ENCODE results near the gene NVL.
A peak's percentile ranks its signal among the peaks of the same experiment; 100 is the strongest.
"Not testable (repeated sequence)": the region's sequence is repeated elsewhere in the genome, so short reads cannot be mapped to it uniquely, and the experiment has no call there.

The NVL gene

DNA sequence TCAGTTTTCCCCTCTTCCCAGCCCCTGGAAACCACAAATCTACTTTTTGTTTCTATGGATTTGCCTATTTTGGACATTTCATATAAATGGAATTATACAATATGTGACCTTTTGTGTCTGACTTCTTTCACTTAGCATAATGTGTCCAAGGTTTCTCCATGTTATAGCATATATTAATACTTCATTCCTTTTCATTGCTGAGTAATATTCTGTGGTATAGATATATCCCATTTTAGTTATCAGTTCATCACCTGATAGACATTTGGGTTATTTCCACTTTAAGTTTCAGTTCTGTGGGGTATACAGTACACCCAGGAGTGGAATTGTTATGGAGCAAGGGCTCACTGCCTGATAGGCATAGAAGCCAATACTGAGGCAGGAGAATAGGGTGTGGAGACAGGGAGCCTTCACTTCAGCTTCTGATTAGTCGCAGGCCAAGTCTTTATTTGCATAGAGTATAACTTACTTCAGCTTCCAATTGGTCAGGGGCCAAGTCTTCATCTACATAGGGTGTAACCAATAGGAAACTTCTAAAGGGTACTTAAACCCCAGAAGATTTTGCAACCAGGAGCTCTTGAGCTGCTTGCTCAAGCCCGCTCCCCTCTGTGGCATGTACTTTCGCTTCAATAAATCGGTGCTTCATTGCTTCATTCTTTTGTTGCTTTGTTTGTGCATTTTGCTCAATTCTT is 8.3 kb upstream of the NVL start:
- peak; percentile 9 for DNase-seq (ENCODE audit: low read depth, low spot score)

DNA sequence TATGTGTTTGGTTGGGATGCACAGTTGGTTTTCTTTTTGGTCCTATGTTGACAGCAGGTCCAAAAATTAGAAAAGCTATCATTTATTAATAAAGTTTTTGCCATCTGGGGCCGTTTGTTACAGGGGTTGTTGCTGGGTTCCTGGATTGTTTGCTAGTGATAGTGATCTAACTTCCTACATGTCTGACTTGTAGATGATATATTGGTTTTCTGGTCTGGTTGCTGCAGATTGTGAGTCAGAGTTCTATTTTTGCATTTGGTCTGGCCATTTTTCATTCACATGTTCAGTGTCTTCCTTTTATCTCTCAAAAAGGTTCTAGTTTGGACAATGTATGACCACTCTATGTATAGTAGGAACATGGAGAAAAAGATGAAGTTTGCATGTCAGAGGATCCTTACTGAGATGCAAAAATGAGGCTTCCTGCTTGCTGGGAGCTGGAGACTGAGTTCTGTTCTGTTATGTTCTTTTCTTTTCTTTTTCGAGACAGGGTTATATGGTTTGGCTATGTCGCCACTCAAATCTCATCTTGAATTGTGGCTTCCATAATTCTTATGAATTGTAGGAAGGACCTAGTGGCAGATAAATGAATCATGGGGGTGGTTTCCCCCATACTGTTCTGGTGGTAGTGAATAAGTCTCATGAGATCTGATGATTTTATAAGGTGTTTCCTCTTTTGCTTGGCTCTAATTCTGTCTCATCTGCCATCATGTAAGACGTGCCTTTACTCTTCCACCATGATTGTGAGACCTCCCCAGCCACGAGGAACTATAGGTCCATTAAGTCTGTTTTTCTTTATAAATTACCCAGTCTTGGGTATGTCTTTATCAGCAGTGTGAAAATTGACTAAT is 4.2 kb upstream of the NVL start:
- DNase-seq (ENCODE audit: low read depth, low spot score), result no peak

DNA sequence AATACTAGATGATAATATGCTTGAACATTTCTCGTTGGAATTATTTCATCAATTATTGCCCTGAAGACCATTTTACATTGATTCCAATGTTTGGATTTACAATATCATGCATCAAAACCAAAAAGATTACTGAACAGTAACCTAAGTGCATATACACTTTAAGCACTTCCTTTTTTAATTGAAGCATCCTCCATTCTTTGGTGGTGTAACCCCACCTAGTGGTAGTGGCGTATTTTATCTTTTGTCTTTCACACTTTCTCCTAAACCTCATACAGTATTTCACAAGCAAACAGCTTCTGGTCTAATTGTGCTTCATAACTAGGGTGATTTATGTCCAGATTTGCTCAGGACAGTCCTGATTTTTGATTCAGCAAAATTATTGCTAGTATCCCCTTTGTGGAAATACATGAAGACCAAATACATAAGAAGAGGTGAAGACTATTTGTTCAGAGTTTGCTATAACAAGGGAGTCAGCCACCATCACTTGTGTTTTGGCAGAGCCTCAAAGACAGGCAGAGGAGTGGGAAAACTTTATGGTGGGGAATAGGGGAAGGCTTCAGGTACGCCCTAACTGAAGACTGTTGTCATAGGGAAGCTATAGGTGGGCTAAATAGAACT is 3.4 kb upstream of the NVL start:
- DNase-seq (ENCODE audit: low read depth, low spot score), result peak; percentile 13

DNA sequence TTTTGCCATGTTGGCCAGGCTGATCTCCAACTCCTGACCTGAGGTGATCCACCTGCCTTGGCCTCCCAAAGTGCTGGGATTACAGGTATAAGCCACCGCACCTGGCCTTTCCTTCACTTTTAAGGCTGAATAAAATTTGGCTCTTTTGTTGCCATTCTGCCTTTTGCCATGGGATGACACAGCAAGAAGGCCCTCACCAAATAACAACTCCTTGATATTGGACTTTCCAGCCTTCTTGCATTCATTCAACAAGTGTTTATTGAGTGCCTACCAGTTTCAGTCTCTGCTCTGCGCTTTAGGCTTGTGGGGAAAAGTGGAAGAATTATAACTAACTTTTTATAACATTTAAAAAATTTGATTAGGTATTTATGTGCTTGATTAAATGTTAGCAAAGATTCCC is 1.9 kb upstream of the NVL start:
- no peak for DNase-seq (ENCODE audit: low read depth, low spot score)

DNA sequence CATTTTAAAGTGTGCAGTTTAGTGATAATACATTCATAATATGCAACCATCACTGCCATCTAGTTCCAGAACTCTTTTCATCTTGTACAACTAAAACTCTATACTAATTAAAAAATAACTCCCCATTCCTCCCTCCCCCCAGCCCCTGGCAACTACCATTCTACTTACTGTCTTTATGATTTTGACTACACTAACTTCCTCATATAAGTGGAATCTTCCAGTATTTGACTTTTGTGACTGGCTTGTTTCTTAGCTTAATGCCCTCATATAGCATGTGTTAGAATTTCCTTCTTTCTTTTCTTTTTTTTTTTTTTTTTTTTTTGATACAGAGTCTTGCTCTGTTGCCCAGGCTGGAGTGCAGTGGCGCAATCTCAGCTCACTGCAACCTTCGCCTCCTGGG is 1.4 kb upstream of the NVL start:
- DNase-seq (ENCODE audit: low read depth, low spot score), result no peak

DNA sequence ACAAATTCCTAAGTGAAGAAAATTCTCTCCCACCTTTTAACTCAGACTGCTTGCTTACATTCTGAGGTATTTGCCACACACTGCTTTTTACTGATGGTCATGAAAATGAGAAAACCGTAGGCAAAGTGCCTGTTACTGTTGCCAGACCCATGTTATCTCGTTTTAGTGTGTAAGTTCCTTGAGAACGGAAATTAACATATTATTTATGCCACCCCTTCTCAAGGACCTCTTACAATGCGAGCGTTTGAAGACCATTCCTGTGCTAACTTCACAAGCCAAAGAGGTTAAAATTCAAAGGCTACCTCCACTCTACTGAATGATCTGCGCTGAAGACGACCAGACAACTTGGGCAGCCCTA is 509 bp downstream of the NVL start:
- DNase-seq (ENCODE audit: low read depth, low spot score), result no peak

DNA sequence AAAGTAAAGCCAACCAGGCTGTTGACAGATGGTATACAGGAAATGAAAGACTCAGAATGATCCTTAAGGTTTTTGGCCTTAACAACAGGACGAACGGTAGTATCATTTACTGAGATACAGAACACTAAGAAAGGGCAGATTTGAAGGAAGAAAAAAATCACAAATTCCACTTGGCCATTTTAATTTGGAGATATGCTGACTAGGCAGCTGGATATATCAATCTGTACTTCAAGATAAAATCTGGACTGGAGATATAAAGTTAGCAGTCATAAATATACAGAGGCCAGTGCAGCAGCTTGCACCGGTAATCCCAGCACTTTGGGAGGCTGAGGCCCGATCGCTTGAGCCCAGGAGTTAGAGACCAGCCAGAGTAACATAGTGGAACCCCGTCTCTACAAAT is 1.3 kb downstream of the NVL start:
- DNase-seq (ENCODE audit: low read depth, low spot score), result no peak

DNA sequence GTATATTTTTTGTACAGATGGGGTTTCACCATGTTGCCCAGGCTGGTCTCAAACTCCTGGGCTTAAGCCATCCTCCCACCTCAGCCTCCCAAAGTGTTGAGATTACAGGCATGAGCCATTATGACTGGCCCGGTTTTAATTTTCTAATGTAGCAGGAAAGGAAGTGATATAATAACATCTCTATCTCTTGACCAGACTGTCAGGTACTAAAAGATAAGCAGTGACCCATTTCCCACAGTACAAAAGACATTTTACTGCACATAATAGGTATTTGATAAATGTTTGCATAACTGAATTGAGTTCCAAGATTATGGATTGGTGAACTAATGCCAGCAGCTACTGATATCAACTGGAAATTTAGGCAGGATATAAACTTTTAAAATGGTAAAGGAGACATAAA is 4.0 kb downstream of the NVL start:
- DNase-seq (ENCODE audit: low read depth, low spot score), result no peak

DNA sequence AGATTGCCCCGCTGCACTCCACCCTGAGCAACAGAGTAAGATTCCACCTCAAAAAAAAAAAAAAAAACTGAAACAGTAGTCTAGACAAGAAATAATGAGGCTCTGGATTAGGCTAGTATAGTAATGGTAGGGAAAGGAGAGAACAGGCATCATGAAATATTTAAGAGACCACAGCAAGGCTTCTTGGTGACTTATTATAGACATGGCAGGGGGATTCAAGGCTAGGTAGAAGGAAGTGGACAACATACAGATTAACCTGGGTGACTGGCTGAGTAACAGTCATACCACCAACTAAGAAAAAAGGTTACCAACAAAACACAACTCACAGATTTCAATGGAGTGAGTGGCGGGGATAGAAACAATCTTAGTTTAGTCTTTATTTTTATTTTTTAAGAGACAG is 8.3 kb downstream of the NVL start:
- no peak for DNase-seq (ENCODE audit: low read depth, low spot score)

DNA sequence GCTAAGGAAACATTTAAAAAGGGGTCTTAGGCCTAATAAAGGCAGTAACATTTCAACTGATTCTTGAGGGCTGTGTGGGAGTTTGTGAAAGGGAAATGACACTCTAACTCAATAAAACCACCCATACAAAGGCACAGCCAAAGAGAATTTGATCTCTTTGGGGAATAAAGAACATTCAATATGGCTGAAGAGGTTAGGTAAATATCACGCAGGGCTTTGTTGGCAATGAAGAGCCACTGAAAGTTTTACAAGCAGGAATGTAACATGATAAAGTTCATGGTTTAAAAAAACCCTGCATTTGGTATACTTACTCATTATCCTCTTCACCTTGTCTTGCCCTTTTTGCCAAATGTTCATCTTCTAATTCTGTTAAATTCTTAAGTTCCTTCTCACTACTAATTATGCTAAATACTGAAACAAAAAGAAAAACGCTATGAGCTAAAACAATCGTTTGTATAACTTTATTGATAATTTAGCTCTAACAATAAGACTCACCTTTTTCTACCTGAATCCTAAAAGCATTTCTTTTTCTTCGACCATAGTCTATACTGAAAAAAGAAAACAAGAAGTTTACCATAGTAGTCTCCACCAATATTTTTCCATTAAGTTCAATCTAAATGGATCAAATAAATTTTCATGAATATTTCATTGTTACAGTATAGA is 12.5 kb downstream of the NVL start:
- DNase-seq (ENCODE audit: low read depth, low spot score), result no peak

DNA sequence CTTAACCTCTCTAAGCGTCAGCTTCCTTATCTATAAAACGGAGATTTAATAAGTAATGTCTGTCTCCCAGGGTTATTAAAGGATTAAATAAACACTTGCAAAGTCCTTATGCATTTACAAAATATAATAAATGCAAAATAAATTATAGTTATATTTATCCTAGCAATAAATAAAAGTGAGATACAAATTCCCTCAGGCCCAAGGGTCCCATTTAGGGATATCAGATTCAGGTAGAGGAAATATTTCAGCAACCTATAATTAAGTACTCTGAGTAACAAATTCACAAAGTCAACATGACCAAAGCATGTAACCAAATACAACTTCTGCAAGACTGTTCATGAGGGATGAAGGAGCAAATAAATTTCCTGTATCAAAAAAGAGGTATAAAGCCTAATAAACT is 17.9 kb downstream of the NVL start:
- DNase-seq (ENCODE audit: low read depth, low spot score), result no peak

DNA sequence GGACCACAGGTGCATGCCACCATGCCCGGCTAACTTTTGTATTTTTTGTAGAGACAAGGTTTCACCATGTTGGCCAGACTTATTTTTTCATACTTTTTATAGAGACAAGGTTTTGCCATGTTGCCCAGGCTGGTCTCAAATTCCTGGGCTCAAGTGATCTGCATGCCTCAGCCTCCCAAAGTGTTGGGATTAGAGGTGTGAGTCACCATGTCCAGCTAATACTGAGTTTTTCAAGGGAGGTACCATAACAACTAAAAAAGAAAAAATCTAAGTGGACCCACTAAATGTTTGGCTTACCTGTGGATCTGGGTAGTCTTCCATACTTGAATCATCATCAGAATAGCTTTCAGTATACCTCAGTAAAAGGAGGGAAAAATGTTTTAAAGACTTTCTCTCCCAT is 18.5 kb downstream of the NVL start:
- DNase-seq (ENCODE audit: low read depth, low spot score), result not testable (repeated sequence)

DNA sequence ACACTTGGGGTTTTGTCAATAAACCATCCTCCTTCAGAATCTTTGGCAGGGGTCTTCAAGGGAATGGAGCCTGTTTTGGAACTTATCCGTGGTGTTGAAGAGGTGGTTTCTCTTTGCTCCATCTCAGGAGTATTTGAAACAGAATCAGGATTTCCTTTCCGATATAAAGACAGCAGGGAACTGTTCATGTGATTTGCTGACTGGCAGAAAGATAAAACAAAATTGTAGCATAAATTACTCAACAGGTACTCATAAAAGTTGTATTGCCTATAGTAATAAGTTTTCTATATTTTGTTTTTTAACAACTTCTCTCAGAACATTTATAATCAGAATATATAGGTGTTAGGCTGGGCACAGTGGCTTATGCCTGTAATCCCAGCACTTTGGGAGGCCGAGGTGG is 21.9 kb downstream of the NVL start:
- no peak for DNase-seq (ENCODE audit: low read depth, low spot score)

DNA sequence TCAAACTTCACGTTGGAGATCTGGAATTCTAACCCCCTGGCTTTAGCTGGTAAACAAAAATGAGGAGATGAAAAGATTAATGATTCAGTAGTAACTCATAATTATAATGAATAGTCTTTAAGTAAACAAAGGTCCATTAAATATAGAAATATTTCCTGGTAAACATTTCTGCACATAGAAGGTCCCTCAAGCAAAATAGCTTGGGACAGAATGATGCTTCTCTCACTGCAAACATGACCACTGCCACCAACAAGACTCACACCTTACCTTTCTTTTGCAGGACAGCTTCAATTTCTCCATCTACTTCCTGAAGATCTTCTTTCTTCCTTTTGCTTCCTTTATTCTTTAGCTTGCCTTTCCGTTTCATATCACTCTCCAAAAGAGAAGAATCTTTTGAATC is 25.2 kb downstream of the NVL start:
- DNase-seq (ENCODE audit: low read depth, low spot score), result no peak

DNA sequence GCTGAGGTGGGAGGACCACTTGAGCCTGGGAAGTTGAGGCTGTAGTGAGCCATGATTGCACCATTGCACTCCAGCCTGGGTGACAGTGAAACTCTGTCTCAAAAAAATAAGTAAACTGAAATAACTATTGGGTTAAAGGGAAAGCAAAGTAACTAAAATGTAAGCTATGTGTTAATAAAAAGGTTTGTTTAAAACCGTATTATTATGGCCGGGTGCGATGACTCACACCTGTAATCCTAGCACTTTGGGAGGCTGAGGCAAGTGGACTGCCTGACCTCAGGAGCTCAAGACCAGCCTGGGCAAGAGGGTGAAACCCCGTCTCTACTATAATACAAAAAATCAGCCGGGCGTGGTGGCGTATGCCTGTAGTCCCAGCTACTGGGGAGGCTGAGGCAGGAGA is 27.0 kb downstream of the NVL start:
- DNase-seq (ENCODE audit: low read depth, low spot score), result no peak

DNA sequence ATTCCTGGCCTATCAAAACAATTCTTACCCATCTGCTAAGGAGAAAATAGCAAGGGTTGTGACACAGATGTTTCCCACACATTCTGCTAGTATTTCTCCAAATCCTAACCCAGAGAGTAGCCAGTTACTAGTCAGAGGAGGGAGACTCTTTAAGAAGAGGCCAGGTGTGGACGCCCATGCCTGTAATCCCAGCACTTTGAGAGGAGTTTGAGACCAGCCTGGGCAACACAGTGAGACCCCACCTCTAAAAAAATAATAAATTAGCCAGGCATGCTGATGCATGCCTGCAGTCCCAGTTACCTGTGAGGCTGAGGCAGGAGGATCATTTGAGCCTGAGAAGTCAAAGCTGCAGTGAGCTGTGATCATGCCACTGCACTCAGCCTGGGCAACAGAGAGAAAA is 28.6 kb downstream of the NVL start:
- DNase-seq (ENCODE audit: low read depth, low spot score), result no peak

DNA sequence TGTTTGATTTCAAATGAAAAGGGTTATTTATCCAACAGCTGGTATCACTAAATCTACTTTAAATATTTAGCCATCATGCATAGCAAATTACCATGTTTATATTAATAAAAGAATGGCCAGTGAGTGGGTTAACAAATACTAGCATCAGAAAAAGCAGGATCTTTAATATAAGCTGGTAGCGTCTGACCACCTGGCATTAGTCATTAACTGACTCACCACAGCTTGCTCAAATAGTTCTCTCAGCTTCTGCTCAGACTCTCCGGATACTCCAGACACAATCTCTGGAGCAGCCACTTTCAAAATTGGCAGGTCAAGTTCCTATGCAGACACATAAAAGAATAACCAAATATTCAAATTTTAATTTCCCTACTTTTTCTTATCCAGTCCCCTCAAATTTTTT is 29.6 kb downstream of the NVL start:
- no peak for DNase-seq (ENCODE audit: low read depth, low spot score)

DNA sequence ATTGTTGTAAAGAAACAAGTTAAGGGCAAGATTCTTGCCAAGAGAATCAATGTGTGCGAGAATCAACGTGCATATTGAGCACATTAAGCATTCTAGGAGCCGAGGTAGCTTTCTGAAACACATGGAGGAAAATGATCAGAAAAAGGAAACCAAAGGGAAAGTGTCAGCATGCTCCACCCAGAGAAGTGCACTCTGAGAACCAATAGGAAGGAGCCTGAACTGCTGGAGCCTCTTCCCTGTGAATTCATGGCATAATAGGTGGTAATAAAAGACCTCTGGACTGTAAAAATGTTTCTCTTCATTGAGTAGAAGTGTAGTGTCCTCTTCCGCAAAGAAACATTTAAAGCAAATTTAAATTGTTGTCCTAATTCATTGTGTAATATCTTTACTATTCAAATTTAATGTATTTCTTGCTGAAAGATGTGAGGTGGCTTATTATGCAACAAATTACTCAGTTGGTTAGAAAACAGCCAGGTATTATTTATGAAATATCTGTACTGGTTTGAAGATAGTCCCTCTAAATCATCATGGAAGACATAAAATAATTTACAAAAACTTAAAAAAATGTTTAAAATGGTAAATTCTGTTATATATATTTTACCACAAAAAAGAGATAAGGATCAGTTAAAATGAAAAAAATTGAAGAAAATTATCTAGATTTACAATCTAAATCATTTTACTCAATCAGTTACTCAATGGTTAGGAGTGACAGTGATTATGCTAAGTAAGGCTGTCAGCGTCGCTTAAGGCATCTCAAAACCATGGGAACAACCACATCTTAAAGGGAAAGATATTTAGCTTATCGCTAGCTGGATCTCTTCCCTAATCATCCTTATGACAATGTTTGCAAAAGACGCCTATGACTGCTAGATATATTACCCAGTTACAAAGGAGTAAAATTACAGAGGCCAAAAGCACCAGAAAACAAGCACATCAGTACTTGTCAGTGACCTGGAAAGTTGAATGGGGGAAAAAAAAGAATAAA is 31.3 kb downstream of the NVL start:
- DNase-seq (ENCODE audit: low read depth, low spot score), result no peak

DNA sequence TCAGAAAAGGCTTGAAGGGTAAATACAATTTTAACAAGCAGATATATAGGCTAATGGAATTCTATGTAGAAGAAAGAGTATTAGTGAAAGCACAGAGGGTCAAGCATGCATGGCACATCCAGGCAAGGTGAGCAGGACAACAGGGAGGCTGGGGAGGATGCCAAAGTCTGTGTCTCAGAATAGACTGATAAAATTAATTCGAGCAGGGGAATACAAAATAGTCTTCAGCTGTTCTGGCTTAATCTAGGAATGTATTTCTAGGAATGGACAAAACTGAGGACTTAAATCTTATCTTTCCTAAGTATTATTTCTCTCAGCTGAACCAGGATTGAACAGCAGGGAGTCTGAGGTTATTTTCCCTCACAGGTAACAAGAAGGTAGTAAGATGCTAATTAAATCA is 35.2 kb downstream of the NVL start:
- no peak for DNase-seq (ENCODE audit: low read depth, low spot score)

DNA sequence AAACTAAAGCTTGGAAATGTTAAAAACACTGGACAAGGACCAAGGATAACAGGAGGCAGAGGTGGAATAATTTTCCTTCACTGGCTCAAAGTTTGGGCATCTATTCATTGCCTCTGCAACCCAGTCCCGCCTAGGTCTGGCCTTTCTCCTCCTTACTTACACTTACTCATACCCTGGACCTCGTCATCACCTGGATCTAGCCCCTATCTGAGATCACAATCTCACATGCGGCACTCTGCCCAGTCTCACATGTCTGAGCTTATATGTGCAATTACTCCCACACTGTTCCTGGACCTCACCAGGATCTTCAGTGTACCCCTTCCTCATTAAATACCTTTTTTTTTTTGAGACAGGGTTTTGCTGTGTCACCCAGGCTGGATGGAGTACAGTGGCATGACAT is 37.6 kb downstream of the NVL start:
- no peak for DNase-seq (ENCODE audit: low read depth, low spot score)

DNA sequence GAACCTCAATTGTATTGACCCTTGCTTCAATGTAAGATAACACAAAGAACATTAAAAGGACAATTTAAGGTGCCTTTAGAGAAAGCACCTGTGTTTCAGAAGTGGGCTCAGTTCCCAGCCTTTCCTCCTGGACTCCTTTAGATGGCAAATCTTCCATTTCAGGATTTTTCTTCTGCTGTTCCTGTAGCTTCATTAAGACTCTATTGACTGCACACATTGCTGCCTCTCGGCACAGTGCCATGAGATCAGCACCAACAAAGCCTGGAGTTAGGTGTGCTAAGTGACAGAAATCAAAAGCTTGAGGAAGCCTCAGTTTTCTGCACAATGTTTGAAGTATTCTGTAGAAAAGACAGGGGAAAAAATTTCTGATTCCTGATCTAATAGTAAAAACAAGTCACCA is 40.6 kb downstream of the NVL start:
- DNase-seq (ENCODE audit: low read depth, low spot score), result no peak

All from ELF-1 (cell line).